BJ (cell line): Measurements from ENCODE around the gene RAPGEF6. TPM values are rescaled to one million over a fixed set of nuclear protein-coding genes. Genes with fewer than 3 reads are reported as not detected.

ENCODE experiments used
- CTCF ChIA-PET: fragments of 350-600 bp; formaldehyde crosslinking; extraction: SDS; loops from one replicate; lab custom pipeline; 2021; ENCODE audit warnings: antibody characterized with exemption, inconsistent platforms; lab: Yijun Ruan, JAX
- POLR2A ChIA-PET: fragments of 300-600 bp; sonication (Branson Sonifier 250); formaldehyde crosslinking; extraction: SDS; loops from one replicate; lab custom pipeline; 2021; ENCODE audit warnings: antibody characterized with exemption; lab: Charles Lee
- DNase-seq: peaks from one replicate; pipeline ENCODE4 v3.0.0-alpha.2; 2011; ENCODE audit warnings: low read depth
- H3K27me3 ChIP-seq: 2 replicates; pipeline ENCODE4 v1.6.0; 2011; ENCODE audit warnings: low read length; ENCODE audit not compliant: control insufficient read depth, insufficient read depth
- H3K36me3 ChIP-seq: 2 replicates; pipeline ENCODE4 v1.5.1; 2011; ENCODE audit warnings: low read length; ENCODE audit not compliant: control insufficient read depth, insufficient read depth
- H3K4me3 ChIP-seq: 2 replicates; pipeline ENCODE4 v1.5.1; 2011; ENCODE audit warnings: low read depth, mild to moderate bottlenecking, control low read depth, low read length
- CTCF ChIP-seq: IDR thresholded peaks from 2 replicates; pipeline ENCODE4 v1.5.1; 2011; ENCODE audit warnings: low read depth, mild to moderate bottlenecking, control low read depth, inconsistent platforms, low read length, moderate library complexity; ENCODE audit not compliant: insufficient read depth
- polyA plus RNA-seq: library from polyadenylated mRNA; depleted of rRNA; stranded (reverse); fragments of >200 nt; gene quantifications from 2 replicates; pipeline ENCODE4 v1.2.3, GENCODE V29; 2011

RAPGEF6 gene
- polyA plus RNA-seq, 1 experiment = 6.2 TPM

GRCh38 chr5:131524431-131524830 lies 110.6 kb downstream of the RAPGEF6 start:
- POLR2A ChIA-PET = interaction anchor here (0.6 kb wide), 1 partner anchor 29 kb away, joined by 3 read pairs; no protein-coding TSS in a partner anchor

GRCh38 chr5:131523500-131524185 lies 111.4 kb downstream of the RAPGEF6 start:
- ChIA-PET CTCF (interaction anchor here (1.3 kb wide), 1 partner anchor 9 kb away, joined by 6 read pairs; no protein-coding TSS in a partner anchor), POLR2A (no interaction called here)
- Histone ChIP-seq H3K27me3 (no peaks in the 10 kb centered on the region), H3K36me3 (no peaks in the 10 kb centered on the region), H3K4me3 (no peak overlapping the region)
- no peak for DNase-seq
- TF ChIP-seq CTCF = no peak

More at GRCh38 chr5:131524431-131524830, 110.6 kb downstream of the RAPGEF6 start:
- H3K4me3 ChIP-seq = no peak overlapping the region
- TF ChIP-seq CTCF = no peak
- no peak for DNase-seq
- H3K27me3 ChIP-seq = no peaks in the 10 kb centered on the region
- H3K36me3 ChIP-seq = no peaks in the 10 kb centered on the region
- CTCF ChIA-PET = interaction anchor here (1.3 kb wide), 1 partner anchor 8 kb away, joined by 6 read pairs; no protein-coding TSS in a partner anchor

GRCh38 chr5:131521252-131521651 lies 113.8 kb downstream of the RAPGEF6 start:
- POLR2A ChIA-PET = no interaction called here
- no peaks in the 10 kb centered on the region for H3K27me3 ChIP-seq
- no peak for TF ChIP-seq CTCF
- no peaks in the 10 kb centered on the region for H3K36me3 ChIP-seq
- CTCF ChIA-PET = interaction anchor here (0.6 to 2.0 kb wide), 2 partner anchors 11 to 286 kb away, joined by 3 to 5 read pairs; no protein-coding TSS in a partner anchor
- DNase-seq = no peak
- no peak overlapping the region for H3K4me3 ChIP-seq

DNA sequence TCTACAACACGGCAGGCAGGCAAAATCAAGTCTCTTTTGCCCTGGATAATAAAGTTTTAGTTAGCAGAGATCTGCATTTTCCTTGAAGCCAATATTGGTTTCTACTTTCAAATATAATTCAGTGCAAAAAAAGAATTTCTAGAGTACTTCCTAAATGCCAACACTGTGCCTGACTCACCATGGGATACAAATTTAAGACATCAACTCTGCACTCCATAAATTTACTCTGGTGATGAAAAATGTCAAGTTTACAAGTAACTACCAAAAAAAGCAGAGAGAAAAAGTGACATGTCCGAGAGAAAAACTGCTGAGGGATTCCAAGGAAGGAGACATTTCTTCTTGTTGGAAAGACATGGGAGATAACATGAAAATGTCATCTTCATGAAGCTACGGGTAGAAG lies 119.7 kb downstream of the RAPGEF6 start:
- no peak for DNase-seq
- H3K27me3 ChIP-seq = no peaks in the 10 kb centered on the region
- no peak for TF ChIP-seq CTCF
- no peak overlapping the region for H3K4me3 ChIP-seq
- POLR2A ChIA-PET = interaction anchor here (0.7 kb wide), 1 partner anchor 120 kb away, joined by 15 read pairs; no protein-coding TSS in a partner anchor
- no peaks in the 10 kb centered on the region for H3K36me3 ChIP-seq
- CTCF ChIA-PET = interaction anchor here (1.4 kb wide), 1 partner anchor 20 kb away, joined by 3 read pairs; no protein-coding TSS in a partner anchor
